Stimulated activated CD4-positive, alpha-beta T cell treated with anti-CD3 and anti-CD28 coated beads, Interleukin-1b, Interleukin-23, amount 100 ng/mL, for 4 hours (primary cell): ENCODE measurements around the gene SYCE3.
"Not testable (repeated sequence)": the region's sequence is repeated elsewhere in the genome, so short reads cannot be mapped to it uniquely, and the experiment has no call there.

Source experiments
- DNase-seq, 2 donors: peaks; one replicate each; pipeline ENCODE4 v3.0.0-alpha.2; 2020; ENCODE audit warnings: low read depth in 2 of 2

SYCE3 gene

DNA sequence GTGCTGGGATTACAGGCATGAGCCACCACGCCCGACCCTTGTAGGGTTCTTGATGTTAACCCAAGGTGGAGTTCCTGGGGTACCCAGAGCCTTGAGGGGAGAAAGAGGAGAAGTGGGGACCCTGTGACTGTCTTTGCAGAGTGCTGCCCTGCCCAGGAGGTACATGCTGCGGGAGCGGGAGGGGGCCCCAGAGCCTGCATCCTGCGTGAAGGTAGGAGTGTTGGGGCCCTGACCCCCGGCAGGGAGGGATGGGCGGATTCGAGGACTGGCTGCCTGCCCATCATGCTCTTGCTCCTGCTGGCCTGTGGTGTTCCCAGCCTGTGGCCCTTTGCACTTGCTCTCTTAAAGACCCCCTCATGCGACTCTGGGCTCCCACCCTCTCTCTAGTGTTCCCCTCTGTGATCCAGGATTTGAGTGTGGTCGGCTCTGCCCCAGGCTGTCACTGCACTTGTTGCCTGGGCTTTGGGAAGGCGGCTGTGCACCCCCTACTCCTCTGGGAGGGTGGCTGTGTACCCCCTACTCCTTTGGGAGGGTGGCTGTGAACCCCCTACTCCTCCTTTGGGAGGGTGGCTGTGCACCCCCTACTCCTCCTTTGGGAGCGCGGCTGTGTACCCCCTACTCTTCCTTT lies 41.8 kb downstream of the SYCE3 start:
- DNase-seq: no peak

DNA sequence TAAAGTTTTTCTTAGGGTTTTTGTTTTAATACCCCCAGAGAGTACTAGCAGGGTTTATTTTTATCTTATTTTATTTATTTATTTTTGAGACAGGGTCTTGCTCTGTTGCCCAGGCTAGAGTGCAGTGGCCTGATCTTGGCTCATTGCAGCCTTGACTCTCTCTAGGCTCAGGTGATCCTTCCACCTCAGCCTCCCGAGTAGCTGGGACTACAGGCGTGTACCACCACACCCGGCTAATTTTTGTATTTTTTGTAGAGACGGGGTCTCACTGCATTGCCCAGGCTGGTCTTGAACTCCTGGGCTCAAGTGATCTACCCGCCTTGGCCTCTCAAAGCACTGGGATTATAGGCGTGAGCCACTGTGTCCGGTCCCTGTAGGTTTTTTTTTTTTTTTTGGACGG lies 42.5 kb downstream of the SYCE3 start:
- not testable (repeated sequence) for DNase-seq

DNA sequence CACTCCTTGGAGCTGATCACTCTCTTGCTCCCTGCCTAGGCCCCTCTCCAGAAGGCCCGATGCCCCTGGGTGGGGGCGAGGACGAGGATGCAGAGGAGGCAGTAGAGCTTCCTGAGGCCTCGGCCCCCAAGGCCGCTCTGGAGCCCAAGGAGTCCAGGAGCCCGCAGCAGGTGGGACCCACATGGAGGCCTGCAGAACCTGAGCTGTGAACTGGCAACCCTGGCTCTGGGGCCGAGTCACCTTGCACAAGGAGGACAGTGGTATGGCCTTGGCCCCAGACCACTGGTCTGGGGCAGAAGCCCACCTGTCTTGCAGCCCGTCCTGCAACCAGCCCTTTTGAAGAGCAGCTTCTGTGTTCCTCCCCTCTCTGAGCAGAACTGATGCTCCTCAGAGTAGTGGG lies 43.6 kb downstream of the SYCE3 start:
- no peak for DNase-seq

DNA sequence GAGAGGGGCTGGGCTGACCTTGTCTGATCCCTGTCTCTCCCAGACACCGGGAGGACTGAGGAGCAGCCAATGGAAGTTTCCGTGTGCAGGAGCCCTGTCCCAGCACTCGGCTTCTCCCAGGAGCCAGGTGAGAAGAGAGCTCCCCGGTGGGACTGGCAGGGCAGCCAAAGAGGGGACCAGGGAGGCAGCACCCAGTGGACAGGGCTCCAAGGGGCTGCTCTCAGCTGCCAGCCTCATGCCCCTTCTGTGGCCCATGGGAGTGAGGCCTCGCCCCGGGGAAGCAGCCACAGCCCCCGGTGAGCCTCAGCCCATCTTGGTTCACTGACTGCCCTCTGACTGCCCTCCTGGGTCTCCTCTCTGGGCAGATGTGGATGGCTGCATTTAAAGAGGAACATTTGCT lies 44.1 kb downstream of the SYCE3 start:
- no peak for DNase-seq

DNA sequence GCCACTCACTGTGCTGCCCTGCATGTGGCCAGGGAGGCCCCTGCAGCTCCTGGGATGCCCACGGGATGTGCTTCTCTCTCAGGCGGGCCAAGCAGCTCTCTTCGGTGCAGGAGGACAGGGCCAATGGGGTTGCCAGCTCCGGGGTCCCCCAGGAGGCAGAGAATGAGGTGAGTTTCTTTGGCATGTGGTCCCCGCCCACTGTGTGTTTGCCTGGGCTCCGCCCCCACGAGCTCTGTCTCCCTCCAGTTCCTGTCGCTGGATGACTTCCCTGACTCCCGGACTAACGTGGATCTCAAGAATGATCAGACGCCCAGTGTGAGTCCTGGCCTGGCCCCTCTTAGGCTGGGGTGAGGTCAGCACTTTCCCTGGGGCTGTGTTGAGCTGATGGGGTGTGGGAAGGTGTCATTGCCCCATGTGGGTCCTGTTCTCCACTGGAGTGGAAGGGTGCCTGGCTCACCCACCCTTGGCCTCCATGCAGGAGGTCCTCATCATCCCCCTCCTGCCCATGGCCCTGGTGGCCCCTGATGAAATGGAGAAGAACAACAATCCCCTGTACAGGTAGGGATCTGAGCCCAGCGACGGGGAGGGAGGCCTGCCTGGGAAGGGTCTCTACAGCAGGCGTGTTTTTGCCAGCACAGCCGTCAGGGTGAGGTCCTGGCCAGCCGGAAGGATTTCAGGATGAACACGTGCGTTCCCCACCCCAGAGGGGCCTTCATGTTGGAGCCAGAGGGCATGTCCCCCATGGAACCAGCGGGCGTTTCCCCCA lies 45.0 kb downstream of the SYCE3 start:
- no peak for DNase-seq

DNA sequence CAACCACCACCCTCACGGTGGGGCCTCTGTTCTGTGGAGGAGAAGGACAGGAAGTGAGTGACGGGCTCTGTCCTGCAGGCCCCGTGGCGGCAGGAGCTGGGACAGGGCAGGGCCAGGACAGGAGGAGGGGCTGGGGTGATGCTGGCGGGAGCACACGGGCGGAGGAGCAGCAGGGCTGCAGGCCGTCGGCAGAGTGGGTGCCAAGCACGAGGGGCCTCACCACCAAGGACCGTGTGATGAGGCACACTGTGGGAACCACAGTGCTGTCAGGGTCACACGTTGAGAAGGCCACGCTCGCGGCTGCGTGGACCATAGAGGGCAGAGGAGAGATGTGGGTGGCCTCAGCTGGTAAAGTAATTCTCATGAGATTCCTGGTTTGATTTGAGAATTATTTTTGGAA lies 45.8 kb downstream of the SYCE3 start:
- DNase-seq: no peak

DNA sequence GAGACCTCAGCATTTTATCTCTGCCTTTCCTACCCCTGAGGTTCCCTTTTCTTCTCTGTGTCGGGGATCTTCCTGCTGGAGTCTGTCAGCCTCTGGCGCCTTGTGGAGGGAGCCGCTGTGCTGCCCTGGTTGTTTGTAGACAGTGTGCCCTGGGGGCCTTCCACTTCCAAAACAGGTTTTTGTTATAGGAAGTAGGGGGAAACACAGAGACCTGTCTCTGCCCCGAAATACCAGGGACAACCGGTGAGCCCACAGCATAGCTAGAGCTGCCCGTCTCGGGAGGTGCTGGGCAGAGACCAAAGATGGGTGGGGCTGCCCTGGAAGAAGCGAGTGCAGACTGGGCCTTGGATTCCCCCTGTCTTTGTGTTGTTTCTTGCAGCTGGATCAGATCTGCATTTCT lies 46.7 kb downstream of the SYCE3 start:
- DNase-seq: no peak

DNA sequence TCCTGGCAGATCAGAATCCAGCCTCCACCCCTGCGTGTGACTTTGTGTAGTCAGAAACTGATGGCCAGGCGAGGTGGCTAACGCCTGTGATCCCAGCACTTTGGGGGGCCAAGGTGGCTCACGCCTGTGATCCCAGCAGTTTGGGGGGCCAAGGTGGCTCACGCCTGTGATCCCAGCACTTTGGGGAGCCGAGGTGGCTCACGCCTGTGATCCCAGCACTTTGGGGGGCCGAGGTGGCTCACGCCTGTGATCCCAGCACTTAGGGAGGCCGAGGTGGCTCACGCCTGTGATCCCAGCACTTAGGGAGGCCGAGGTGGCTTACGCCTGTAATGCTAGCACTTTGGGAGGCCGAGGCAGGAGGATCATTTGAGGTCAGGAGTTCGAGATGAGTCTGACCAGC lies 49.5 kb downstream of the SYCE3 start:
- DNase-seq: no peak

DNA sequence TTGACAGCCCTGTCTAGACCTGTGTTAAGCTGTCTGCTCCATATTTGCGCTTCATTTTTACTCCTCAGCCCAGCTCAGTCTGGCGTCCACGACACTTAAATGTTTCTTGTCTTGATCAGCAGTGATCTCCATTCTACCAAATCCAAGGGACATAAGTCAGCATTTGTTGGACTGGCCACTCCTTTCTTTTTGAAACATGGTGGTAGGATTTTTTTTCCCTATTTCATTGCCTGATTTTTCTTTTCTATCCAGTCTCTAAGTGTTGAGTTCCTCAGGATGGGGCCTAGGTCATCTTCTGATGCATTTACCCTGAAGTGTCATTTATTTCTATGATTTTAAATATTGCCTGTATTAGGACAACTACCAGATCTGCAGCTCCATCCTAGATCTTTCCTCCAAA lies 53.8 kb downstream of the SYCE3 start:
- no peak for DNase-seq

DNA sequence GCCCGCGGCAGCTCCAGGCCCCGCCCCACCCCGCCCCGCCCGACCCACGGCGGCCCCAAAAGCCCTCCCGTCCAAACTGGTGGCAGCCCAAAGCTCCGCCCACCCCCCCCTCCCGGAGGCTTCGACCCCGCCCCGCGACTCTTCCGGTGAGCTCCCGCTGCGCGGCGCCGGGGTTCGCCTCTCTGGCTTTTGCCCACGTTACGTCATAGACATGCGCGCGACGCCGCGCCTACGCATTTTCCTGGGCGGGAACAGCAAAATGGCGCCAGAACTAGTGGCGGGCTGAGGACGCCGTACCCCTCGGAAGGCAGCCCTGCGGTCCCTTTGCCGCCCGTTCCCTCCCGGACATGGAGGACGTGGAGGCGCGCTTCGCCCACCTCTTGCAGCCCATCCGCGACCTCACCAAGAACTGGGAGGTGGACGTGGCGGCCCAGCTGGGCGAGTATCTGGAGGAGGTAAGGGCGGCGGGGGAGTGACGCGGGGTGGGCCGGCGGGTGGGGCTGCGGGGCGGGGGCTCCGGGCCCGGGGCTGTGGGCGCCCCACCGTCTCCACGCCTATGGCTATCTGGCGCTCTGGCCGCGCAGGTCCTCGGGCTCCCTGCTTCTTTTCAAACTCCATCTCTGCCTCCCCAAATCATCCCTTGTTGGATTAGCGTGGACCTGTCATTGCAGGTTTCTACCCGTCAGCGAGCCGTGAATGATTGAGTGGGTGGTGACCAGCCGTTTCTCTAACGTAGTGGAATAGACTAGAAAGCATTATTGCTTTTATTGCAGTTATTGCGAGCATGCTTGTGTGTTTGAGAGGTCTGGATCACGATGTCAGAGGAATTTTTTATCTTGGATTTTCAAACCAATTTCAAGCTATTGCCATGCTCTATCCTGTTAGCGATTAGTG lies 54.5 kb downstream of the SYCE3 start, which contains the start of gene NCAPH2:
Gene NCAPH2, plus strand, starts transcription at position 234 of the 894 bp plus-strand sequence. Its CDS starts 114 bp downstream, at position 348.
- DNase-seq: peak; percentile 97

DNA sequence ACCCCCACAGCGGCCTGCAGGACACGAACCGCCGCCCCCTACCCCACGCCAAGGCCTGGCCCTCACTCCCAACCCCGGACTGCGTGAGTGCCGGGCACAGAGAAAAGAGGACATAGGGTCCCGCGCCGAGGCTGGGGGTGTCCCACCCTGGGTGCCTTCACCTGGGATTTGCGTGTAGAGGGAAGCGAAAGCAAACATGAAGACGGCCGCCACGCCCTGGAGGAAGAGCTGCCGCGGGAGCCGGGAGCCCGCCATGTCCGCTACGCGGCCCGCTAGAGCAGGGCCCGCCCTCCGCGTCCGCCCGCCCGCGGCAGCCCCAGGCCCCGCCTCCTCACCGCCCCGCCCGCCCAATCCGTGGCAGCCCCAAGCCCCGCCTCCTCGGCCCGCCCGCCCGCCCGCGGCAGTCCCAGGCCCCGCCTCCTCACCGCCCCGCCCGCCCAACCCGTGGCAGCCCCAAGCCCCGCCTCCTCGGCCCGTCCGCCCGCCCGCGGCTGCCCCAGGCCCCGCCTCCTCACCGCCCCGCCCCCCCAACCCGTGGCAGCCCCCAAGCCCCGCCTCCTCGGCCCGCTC lies 55.2 kb downstream of the SYCE3 start, which contains the start of gene LMF2:
Gene LMF2, minus strand, starts transcription at position 282 of the 570 bp plus-strand sequence. Its CDS starts 27 bp downstream, at position 255.
- DNase-seq: peak; percentile 95 to 96

DNA sequence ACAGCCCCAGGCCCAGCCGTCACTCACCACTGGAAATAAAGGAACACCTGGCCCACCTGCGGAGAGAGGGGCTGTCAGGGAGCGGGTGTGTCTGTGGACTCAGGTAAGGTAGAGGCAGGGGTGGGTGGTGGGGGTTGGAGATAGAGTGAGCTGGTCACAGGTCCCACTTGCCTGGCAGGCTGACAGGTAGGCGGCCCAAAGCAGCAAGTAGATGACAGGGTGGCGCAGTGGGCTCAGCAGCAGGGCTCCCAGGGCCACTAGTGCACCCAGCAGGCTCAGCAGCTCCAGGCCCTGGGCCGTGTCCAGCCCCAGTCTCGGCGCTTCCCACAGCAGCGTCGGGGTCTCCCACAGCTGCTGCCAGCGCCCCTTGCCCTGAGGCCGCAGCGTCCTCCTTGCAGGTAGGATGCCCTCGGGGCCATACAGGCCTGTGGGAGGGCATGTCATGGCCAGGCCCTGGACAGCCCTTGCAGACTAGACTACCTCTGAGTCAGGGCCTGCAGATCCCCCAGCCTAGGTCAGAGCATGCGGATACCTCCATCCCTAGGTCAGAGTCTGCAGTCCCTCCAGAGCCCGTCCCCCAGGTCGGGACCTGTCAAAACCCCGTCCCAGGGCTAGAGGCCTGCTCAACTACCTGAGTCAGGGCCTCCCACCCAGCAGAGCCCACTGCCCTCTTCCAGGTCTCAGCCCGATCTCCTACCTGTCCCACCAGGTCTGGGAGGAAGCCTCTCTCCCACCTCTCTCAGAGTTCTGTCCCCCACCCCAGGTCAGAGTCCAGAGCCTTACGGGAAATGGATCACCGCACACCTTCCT lies 55.9 kb downstream of the SYCE3 start:
- no peak for DNase-seq

DNA sequence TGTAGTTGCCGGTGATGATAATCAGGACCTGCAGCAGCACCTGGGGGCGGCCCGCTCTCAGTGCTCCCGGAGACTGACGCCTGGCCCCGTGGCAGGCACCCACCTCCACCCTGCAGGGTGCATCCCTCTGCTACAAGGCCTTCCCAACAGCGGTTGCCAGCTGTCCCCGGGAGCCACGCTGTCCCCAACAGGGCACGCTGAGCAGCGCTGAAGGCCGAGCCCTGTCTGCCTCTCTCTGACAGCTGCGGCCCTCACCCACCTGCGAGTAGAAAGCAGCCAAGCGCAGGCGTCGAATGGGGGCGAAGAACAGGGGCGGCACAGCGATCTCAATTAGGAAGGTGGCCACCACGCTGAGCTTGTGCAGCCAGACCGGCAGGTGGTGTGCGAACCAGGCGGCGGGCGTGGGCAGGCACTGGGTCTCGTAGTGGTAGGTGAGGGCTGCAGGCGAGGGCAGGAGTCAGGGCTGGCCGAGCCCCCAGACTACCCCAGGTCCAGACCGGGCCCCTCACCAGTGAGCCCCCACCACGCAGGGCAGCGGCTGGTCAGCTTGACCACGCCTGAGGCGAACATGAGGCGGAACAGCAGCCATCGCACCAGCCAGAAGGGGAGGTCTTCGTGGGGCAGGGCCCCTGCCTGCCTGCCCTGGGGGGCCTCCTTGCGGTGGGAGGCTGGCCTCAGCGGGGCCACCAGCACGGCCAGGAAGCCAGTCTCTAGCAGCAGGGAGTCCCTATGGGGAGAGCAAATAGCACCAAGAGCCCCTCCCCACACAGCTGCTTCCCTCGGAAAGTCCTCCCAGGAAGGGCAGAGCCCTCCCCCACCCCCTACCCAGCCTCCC lies 56.7 kb downstream of the SYCE3 start:
- DNase-seq: no peak

DNA sequence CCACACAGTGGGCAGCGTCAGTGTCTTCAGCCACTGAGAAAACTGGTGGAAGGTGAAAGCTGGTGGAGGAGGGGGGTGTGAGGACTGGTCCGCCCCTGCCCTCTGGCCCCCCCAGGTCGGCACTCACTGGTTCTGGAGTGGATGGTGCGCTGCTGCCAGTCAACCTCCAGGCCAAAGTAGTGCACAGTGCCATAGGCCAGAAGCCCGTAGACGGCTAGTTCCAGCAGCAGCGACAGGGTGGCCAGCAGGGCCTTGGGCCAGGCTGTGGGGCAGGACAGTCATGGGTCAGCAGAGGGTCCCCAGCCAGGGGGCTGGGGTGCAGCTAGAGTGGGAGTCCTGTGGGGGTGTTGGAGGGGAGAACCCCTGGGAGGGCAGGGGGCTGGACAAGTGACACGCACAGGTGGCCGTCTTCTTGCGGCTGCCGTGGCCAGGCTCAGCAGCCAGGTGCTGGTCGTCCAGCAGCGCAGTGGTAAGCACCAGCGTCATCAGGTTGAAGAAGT lies 57.4 kb downstream of the SYCE3 start:
- no peak for DNase-seq

DNA sequence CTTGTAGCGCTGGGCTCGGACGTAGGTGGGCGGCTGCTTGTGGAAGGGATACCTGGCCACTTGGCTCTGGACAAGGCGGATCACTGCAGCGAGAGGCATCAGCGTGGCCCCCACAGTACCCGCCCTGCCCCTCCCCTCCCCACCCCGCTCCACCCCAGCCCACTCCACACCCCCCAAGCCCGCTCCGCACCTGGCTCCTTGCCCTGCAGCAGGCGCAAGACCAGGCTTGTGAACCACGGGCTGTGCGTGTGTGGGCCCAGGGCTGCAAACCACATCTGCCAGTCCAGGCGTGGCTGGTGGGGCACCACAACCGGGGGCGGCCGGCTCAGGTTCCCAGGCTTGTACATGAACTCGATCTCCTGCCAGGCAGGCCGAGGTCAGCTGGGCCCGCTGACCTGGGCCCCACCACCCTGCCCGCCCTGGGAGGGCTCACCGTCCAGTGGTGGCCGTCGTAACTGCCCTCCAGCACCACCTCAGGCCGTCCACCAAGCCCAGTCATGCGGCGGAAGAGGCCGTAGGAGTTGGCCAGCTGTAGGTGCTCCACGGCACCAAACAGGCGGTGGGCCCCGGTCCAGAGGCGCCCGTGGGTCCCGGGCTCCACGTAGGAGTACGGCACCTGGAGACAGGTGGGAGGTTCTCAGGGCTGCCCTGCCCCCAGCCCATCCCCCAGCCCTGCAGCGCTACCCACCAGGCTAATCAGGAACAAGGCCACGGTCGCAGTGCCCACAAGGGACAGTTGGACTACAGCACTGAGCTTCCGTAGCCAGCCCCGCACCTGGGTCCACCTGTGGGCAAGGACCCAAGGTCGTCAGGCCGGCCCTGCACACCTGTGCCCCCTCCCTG lies 58.1 kb downstream of the SYCE3 start:
- DNase-seq: no peak

DNA sequence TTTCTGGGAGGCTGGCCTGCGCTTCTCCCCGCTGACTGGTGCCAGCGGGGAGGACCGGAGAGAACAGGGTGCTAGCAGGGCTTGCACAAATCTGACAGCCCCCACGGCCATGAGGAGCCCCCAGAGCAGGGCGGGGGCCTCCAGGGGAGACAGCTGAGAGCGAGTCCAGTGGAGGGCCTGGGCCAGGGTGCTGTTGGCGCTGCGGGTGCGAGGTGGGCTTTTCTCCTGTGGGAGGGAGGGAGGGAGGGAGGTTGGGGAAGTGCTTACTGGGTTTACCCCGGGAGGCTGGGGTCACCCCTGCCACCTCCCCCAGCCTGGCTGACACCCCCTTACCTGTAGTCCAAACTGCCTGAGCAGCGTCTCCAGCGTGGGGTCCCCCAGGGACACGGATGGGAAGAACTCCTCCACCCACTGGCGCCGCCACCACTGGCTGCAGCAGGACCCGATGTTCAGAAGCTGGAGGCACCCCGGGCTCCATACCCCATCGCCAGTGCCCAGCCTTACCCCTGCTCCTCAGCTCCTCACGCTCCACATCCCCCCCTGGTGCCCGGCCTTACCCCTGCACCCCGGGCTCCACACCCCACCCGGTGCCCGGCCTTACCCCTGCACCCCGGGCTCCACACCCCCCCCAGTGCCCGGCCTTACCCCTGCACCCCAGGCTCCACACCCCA lies 59.1 kb downstream of the SYCE3 start:
- DNase-seq: no peak

DNA sequence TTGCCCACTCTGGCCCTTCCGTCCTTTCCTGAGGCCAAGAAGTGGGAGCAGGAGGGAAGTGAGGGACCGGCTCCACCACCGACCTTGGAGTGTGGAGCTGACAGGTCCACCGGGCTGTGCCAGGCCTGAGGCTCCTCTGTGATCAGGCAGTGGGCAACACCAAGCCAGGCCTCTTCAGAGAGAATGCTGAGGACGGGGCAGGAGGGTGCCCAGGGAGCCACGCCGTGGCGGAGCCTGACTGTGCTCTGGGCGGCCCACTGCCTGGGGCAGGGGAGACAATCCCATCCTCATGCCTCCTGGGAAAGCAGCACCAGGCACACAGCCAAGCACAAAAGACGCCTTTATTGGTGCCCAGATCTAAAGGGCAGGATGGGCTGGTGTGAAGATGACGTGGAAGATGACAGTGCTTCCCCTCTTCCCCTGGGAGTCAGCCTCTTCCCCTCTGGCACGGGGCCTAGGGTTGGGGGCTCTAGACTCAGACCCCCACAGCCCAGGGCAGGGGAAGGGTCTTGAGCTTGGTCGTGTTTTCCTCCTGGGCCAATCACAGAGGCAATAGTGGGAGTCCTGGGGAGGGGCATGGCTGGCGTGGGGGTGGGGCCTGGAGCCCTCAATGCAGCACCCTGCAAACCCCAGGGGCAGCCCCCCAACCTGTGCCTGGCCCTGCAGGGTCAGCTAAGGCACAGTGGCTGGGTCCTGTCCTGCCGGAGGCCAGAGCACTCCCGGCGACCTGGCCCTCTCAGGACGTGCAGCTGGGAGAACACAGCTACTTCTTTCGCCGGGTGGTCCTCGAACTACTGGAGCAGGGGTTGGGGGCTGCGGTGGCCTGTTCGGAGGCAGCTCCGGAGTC lies 59.9 kb downstream of the SYCE3 start:
- DNase-seq: no peak

DNA sequence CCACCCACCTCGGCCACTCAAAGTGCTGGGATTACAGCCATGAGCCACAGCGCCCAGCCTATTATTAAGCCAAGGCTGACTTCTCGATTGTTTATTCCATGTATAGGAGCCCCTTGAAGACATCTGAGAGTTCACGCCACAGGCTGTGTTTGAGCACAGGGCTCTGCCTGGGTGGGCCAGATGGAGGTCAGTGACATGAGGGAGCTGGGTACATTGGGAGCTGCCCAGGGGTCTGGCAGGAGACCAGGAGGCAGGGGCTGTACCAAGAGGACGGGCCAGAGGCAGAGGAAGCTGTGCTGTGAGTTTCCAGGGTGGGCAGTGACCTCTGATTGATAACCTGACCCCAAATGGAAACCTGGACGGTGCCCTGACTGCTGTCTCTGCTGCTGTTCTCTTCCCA lies 60.6 kb downstream of the SYCE3 start:
- no peak for DNase-seq
